ENCODE measurements around the gene CXADR.

DNA sequence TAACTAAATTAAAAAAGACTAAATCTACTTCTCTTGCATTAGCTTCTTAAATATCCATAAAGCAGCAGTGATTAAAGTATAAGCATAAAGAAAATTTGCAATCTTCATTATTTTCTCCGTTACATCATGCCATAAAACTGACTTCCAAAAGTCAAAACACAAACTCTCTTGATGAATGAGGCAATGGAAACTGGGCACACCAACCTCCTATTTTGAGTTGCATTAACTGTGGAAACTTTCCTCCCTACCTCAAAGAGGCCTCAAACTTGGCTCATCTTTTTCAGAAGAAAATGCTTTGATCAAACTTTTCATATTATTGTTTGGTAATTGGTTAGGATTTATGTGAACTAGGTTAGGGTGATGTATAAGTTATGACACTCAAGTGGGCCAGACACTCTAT, 104.0 kb downstream of the CXADR start:
- TF ChIP-seq, protein P1, sequence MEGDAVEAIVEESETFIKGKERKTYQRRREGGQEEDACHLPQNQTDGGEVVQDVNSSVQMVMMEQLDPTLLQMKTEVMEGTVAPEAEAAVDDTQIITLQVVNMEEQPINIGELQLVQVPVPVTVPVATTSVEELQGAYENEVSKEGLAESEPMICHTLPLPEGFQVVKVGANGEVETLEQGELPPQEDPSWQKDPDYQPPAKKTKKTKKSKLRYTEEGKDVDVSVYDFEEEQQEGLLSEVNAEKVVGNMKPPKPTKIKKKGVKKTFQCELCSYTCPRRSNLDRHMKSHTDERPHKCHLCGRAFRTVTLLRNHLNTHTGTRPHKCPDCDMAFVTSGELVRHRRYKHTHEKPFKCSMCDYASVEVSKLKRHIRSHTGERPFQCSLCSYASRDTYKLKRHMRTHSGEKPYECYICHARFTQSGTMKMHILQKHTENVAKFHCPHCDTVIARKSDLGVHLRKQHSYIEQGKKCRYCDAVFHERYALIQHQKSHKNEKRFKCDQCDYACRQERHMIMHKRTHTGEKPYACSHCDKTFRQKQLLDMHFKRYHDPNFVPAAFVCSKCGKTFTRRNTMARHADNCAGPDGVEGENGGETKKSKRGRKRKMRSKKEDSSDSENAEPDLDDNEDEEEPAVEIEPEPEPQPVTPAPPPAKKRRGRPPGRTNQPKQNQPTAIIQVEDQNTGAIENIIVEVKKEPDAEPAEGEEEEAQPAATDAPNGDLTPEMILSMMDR (IDR thresholded peaks at IDR 0.05), result no peak
- TF ChIP-seq ZFX (IDR thresholded peaks at IDR 0.05; ENCODE audit: borderline replicate concordance), result no peak

Measured in 22Rv1 (cell line).